GM21576 (cell line): ENCODE data around the gene TMEM138.
"Not testable (repeated sequence)": the region's sequence is repeated elsewhere in the genome, so short reads cannot be mapped to it uniquely, and the experiment has no call there.

ENCODE experiments used
- ATAC-seq: cut with Tn5 transposase; IDR thresholded peaks from one replicate; pipeline ENCODE4 v1.9.1; 2021; ENCODE audit warnings: mild to moderate bottlenecking, moderate library complexity; ENCODE audit not compliant: unreplicated experiment

TMEM138 gene

GRCh38 chr11:61362542-61362875, 335 bp downstream of the TMEM138 start:
- ATAC-seq: no peak

- ATAC-seq: no peak
These were observed 2.0 kb downstream of the TMEM138 start for GRCh38 chr11:61364012-61364675.

DNA sequence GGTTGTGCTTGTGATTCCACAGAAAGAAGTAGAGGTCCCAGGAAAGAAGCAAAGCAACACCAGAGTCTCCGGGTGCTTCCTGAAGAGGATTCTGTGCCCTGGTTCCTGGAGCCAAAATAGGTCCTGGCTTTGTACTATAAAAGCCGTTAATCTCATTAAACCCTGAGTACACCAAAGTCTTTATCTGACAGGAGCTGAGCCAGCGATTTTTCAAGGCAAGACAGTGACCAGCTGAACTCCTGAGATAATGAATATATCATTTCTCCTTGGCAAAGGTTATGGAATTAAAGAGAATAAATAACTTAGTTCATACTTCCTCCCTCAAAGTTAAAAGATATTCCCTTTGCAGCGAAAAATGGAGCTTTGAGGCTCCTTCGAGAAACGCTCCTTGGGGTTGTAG, 5.2 kb downstream of the TMEM138 start:
- ATAC-seq: no peak

- no peak for ATAC-seq
These were observed 6.5 kb downstream of the TMEM138 start for GRCh38 chr11:61368646-61369045.

DNA sequence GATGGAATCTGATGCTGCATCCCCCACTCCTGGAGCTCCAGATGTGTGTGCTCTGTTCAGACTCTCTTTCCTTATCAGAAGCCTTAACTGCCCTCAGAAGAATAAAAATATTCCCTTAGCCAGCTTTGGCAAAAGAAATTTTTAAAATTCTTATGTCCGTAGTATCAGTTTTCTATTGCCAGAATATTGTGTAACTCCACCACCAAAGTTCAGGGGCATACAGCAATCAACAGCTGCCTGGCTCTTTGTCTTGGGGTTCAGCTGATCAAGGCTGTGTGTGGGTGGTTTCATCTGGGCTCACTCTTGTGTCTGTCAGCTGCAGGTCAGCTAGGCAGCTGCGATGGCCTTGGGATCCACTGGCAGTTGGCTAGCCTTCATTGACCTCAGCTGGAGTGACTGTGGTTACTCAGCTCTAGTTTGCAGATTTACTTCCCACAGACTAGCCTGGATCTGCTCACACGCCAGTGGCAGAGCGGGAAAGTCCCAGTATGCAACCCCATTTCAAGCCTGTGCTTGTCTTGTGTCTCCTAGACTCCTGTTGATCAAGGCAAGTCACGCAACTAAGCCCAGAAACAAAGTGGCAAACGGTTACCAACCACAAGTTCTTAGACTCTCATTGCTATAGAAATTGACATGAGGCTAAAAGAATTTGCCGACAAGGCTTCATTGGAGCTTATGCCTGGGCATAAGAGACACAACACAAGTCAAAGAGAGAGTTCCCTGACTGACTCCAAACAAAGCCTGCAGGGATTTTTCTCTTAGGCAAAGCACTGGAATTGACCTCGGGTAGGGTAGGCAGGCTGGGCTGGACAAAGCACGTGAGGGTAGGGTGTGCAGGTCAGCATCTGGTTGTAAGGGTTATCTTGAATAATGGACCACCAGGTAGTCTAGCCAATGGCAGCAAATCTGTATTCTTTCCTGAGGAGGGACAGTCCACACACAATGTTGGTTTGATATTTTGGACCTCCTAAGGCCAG, 7.5 kb downstream of the TMEM138 start:
- no peak for ATAC-seq

- ATAC-seq: no peak
These were observed 8.3 kb downstream of the TMEM138 start for GRCh38 chr11:61370349-61371005.

- ATAC-seq: no peak
These were observed 10.7 kb downstream of the TMEM138 start for GRCh38 chr11:61372659-61373420.

GRCh38 chr11:61375761-61376108, 13.6 kb downstream of the TMEM138 start:
- no peak for ATAC-seq

DNA sequence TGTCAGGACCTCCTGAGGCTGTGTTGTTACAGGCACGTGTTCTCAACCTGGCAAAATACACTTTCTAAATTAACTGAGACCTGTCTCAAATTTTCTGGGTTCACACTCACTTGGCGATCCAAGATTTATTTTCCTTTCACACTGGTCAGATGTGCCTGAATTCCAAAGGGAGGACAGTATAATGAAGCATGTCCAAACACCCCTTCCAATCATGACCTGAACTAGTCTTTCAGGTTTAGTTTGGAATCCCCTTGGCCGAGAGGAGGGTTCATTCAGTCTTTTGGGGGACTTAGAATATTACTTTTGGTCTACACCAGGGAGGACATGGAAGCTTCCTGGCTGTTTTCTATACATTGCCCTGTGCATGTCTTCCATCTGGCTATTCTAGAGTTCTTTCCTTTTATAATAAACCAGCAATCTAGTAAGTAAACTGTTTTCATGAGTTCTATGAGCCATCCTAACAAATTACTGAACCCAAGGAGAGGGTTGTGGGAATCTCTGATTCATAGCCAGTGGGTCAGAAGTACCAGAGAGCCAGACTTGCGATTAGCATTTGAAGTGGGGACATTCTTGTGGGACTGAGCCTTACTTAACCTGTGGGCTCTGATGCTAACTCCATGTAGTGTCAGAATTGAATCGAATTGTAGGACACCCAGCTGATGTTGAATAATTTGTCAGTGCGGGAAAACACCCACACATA, 15.4 kb downstream of the TMEM138 start:
- no peak for ATAC-seq

- ATAC-seq: no peak
These were observed 16.6 kb downstream of the TMEM138 start for GRCh38 chr11:61378713-61379313.

GRCh38 chr11:61380884-61381283, 18.7 kb downstream of the TMEM138 start:
- ATAC-seq: no peak

GRCh38 chr11:61383859-61384258, 21.7 kb downstream of the TMEM138 start:
- ATAC-seq: not testable (repeated sequence)

DNA sequence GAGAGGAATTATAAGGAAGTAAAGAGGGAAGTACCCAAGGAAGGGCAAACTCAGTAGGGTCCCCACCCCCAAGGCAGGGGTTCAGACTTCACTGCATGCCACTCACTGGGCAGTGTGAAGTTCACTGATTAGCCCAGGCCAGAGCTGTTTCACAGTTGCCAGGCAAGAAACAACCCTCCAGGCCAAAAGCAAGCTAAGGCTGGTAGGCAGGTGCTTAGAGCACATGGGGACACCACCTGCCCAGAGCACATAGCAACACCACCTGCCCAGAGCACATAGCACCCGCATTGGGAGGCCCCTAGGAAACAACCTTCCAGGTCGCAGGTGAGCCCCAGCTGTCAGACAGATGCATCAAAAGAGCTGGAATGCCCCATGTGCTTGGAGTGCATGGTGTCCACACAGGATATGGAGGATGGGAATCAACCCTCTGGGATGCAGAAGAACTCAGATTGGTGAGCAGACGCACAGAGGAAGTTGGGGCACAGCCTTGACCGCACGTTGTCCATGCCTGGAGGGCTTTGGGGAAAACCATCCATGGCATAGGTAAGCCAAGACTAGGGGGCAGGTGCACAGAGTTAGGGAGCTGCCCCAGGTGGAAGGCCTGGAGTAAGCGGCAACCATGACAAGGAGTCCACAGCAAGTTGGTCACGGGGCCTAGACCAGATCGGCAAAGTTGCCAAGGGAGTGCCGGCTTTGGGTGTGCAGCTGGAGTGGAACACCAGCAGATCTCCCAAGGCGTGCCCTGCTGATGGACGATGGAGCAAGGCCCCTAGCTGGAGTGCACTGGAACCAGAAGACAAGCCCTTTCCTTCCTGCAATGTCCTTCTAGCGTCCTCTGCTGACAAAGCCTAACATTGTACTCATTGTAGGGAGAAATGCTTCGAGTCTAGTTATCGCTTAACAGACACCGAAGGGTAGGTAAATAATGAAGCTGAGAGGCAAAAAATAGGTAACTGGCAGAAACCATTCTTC, 22.4 kb downstream of the TMEM138 start:
- ATAC-seq: no peak

DNA sequence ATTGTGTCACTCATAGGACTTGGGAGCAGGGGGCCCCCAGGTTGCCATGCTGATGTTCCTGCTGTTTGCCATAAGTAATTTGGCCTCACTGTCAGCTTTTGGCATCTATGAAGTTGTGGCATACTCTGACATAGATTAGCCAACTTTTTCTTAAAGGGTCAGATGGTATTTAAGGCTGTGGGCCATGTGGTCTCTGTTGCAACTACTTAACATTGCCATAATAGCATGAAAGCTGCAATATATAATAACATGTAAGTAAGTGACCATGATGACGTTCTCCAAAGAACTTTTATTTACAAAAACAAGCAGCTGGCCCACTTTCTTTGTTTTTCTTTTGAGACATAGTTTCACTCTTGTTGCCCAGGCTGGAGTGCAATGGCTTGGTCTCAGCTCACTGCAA, 28.0 kb downstream of the TMEM138 start:
- ATAC-seq: no peak

GRCh38 chr11:61392981-61393595, 30.9 kb downstream of the TMEM138 start:
- no peak for ATAC-seq

DNA sequence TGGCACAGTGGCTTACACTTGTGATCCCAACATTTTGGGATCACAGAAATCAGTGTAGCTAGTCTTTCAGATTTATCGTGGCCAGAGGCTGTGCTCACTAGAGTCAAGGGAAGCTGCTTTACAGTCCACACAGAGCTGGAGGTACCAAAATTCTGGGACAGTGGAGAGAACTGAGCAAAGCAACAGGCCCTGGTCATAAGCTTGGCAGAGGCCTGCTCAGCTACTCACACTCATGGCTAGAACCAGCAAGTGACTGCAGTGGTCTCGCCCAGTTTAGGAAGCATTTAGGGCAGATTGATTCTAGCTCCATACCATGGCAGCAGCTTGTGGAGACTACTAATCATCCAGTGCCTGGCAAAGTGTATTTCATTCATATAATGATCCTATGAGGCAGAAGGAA, 39.0 kb downstream of the TMEM138 start:
- no peak for ATAC-seq

GRCh38 chr11:61401573-61401972, 39.4 kb downstream of the TMEM138 start:
- no peak for ATAC-seq

DNA sequence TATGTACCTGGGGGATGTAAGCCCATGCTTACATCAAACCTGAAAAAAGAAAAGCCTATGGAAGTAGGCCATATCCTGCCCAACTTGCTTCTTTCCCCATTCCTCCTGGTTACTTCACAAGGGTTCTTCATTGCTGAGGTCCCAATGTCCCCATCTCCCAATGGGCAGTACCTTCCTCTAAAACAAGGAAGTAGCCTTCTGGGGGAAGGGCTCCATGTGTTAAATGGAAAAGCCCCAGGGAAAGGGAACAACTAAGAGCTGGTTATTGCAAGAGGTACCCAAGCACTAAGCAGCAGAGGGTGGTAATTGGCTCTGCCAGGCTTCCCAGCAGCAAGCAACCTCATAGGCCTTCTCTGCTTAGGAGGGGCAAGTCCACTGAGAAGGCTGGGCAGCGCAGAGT, 41.5 kb downstream of the TMEM138 start:
- no peak for ATAC-seq
